ENCODE data around the gene KRT85.

- peak in 4 of 7 experiments; percentile 25 to 37 (median 28) for TF ChIP-seq CTCF (IDR thresholded peaks at IDR 0.05)
- no peak for TF ChIP-seq POLR2A (IDR thresholded peaks at IDR 0.05)
These were observed 23.7 kb upstream of the KRT85 start for GRCh38 chr12:52390739-52391617.
